Measurements from ENCODE around the gene EPB41L1. TPM values are rescaled to one million over a fixed set of nuclear protein-coding genes. Genes with fewer than 3 reads are reported as not detected.

The EPB41L1 gene
- total RNA-seq, 1 experiment from 2014 or later: 38.7 TPM

- 0 out of 2 replicates have a peak overlapping the region, but pooled peaks have one; percentile 24 for H3K4me3 Mint-ChIP-seq
Measured at GRCh38 chr20:36238153-36238552, 83.6 kb downstream of the EPB41L1 start.

GRCh38 chr20:36238760-36239159 lies 84.2 kb downstream of the EPB41L1 start:
- Mint-ChIP-seq H3K4me3 (peak overlapping the region; percentile 18; the same call in 1 of the 2 replicates), H3K9me3 (no peaks in the 10 kb centered on the region), H3K36me3 (peaks cover 23% of the 10 kb centered on the region), H3K4me1 (peaks cover 12% of the 10 kb centered on the region), H3K27ac (no peak overlapping the region), H3K27me3 (ENCODE audit: low read depth) (no peaks in the 10 kb centered on the region; the same call in 1 of the 2 replicates)
- ATAC-seq (no peak), DNase-seq (ENCODE audit: low spot score) (no peak)
- ChIA-PET POLR2A (no interaction called here), CTCF (no interaction called here)
- no peak for TF ChIP-seq USF1 (CRISPR knock-in tag; IDR thresholded peaks at IDR 0.05)
- TF ChIP-seq GABPB1 (CRISPR knock-in tag; IDR thresholded peaks at IDR 0.05): no peak
- no peak for TF ChIP-seq PRRX2 (CRISPR knock-in tag; IDR thresholded peaks at IDR 0.05)
- no peak for TF ChIP-seq ZMAT4 (CRISPR knock-in tag; IDR thresholded peaks at IDR 0.05)
- no peak for TF ChIP-seq PRDM15 (CRISPR knock-in tag; IDR thresholded peaks at IDR 0.05)
- no peak for TF ChIP-seq JUN (CRISPR knock-in tag; IDR thresholded peaks at IDR 0.05)
- TF ChIP-seq ETV6 (CRISPR knock-in tag; IDR thresholded peaks at IDR 0.05): no peak
- TF ChIP-seq ZNF281 (CRISPR knock-in tag; IDR thresholded peaks at IDR 0.05): no peak
- no peak for TF ChIP-seq CTCF (IDR thresholded peaks at IDR 0.05)
- no peak for TF ChIP-seq FOXK1 (CRISPR knock-in tag; IDR thresholded peaks at IDR 0.05)

More at GRCh38 chr20:36238153-36238552, 83.6 kb downstream of the EPB41L1 start:
- Mint-ChIP-seq H3K27me3 (ENCODE audit: low read depth) (no peaks in the 10 kb centered on the region; the same call in 1 of the 2 replicates), H3K9me3 (no peaks in the 10 kb centered on the region), H3K27ac (no peak overlapping the region), H3K4me1 (peaks cover 12% of the 10 kb centered on the region), H3K36me3 (peaks cover 20% of the 10 kb centered on the region)
- CTCF ChIA-PET: interaction anchor here (2.3 kb wide), 1 partner anchor 36 kb away, joined by 9 read pairs; no protein-coding TSS in a partner anchor
- TF ChIP-seq STAT6 (CRISPR knock-in tag; conservative IDR thresholded peaks at IDR 0.05; ENCODE audit: low read depth) (no peak), FOXP4 (CRISPR knock-in tag; IDR thresholded peaks at IDR 0.05) (no peak), ZNF423 (CRISPR knock-in tag; IDR thresholded peaks at IDR 0.05) (no peak), ELF4 (CRISPR knock-in tag; IDR thresholded peaks at IDR 0.05; ENCODE audit: low read depth) (no peak), GABPB1 (CRISPR knock-in tag; IDR thresholded peaks at IDR 0.05) (no peak), ZBTB21 (CRISPR knock-in tag; IDR thresholded peaks at IDR 0.05; ENCODE audit: borderline replicate concordance) (no peak)
- POLR2A ChIA-PET: no interaction called here
- ATAC-seq: no peak
- DNase-seq (ENCODE audit: low spot score): no peak
